GM06990 (cell line): ENCODE data around the gene WNT1.

Experiments used
- DNase-seq: peaks from one replicate; pipeline ENCODE4 v3.0.0-alpha.2; 2011; ENCODE audit not compliant: insufficient read length; ENCODE audit errors: extremely low read depth
- H3K27me3 ChIP-seq: replicated peaks from 2 replicates; pipeline ENCODE4 v1.6.0; 2011; ENCODE audit warnings: low read length; ENCODE audit not compliant: control insufficient read depth, insufficient read depth
- H3K36me3 ChIP-seq: 2 replicates; pipeline ENCODE4 v1.5.1; 2011; ENCODE audit warnings: low read length; ENCODE audit not compliant: control insufficient read depth, insufficient read depth
- H3K4me3 ChIP-seq: replicated peaks from 2 replicates; pipeline ENCODE4 v1.5.1; 2011; ENCODE audit warnings: low read depth, mild to moderate bottlenecking, control low read depth, low read length
- CTCF ChIP-seq: IDR thresholded peaks from 2 replicates; pipeline ENCODE4 v1.5.1; 2011; ENCODE audit warnings: low read length, control low read depth, mild to moderate bottlenecking, inconsistent platforms; ENCODE audit not compliant: insufficient read depth, poor library complexity, severe bottlenecking

Gene WNT1

DNA sequence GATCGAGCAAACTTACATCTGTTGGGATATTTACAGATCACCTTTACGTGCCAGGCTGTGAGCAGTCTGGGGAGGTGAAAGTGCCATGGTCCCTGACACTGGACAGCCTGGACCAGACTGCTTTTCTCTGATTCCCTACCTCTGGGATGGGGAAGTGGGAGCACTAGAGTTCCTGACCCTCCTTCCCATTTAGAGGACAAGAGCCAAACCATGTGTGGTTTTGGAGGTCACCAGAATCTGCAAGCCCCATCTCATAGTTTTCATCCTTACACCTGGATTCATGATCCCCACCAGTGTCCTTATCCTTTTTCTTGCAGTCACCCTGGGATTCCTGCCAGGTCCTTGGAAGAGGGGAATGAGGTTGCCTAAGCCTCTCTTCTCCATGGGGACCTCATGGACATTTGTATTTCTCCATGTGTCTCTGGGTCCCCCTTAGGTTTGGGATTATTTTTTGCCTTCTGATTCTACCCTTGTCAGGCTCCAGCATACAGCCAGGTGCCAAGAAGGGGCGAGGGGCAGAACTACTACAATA is 5.1 kb upstream of the WNT1 start:
- DNase-seq: no peak
- Histone ChIP-seq H3K36me3 (no peaks in the 10 kb centered on the region), H3K27me3 (peaks cover 9% of the 10 kb centered on the region), H3K4me3 (no peak overlapping the region)
- no peak for TF ChIP-seq CTCF

GRCh38 chr12:48973531-48973930 is 4.6 kb upstream of the WNT1 start:
- TF ChIP-seq CTCF: no peak
- Histone ChIP-seq H3K36me3 (no peaks in the 10 kb centered on the region), H3K27me3 (peaks cover 11% of the 10 kb centered on the region), H3K4me3 (no peak overlapping the region)
- no peak for DNase-seq

- H3K27me3 ChIP-seq: peaks cover 16% of the 10 kb centered on the region
- TF ChIP-seq CTCF: peak; percentile 55
- H3K36me3 ChIP-seq: no peaks in the 10 kb centered on the region
- no peak overlapping the region for H3K4me3 ChIP-seq
- no peak for DNase-seq
Observed at GRCh38 chr12:48973941-48974673, 4.0 kb upstream of the WNT1 start.

DNA sequence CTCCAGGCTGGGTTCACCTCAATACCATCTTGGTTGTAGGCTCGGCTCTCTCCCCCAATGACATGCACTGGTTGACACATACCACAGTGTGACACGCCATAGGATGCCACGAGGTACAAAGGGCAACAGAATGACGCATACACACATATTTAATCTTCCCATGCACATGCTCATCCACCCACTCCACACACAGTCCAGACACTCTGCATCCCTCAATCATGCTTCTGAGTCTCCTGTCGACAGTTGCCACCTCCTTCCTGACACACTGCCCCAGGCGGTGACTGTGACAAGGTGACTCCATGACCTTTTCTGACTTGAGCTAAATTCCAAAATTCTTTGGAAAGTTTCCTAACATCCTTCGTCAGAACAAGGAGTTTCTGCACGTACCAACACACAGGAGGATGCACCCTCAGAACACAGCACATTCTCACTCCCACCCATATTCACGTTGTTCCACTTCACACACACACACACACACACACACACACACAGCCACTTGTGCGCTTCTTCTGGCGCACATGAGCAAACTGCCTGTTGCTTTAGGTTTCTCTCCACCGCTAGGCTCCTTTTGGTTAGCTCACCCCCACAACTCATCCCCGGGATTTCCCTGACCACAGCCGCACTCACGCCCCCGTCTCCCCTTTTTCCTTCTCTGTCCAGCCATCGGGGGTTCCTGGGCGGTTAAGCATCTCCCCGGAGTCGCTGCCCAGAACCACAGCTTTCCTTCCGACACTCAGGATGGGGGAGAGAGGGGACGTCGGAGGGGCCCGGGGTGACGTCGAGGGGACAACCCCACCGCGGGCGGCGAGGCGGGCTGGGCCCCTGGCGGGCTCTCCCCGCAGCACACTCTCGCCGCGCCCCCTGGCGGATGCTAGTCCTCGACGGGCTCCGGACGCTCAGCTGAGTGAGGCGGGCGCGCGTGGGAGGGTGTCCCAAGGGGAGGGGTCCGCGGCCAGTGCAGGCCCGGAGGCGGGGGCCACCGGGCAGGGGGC is 536 bp upstream of the WNT1 start:
- no peaks in the 10 kb centered on the region for H3K36me3 ChIP-seq
- DNase-seq: peak; percentile 79

More for the DNA sequence above, 536 bp upstream of the WNT1 start:
- TF ChIP-seq CTCF: peak; percentile 59
- Histone ChIP-seq H3K27me3 (peaks cover 22% of the 10 kb centered on the region), H3K4me3 (no peak overlapping the region; the same call in 1 of the 2 replicates)
